SK-N-SH (cell line): Measurements from ENCODE around the gene SDCCAG8.

Experiments used
- EP300 ChIP-seq, 2 experiments: IDR thresholded peaks; 2 replicates each; pipeline versions ENCODE4 v1.4.0 to v1.6.1; 2012; ENCODE audit warnings: borderline replicate concordance in 1 of 2, low read depth in 1 of 2, low read length in 1 of 2
- GABPA ChIP-seq: IDR thresholded peaks from 2 replicates; pipeline ENCODE4 v1.4.0; 2012; ENCODE audit warnings: low read depth, mild to moderate bottlenecking
- MAX ChIP-seq: IDR thresholded peaks from 2 replicates; pipeline ENCODE4 v1.4.0; 2012; ENCODE audit warnings: low read depth
- SIN3A ChIP-seq: IDR thresholded peaks from 2 replicates; pipeline ENCODE4 v1.6.1; 2012; ENCODE audit warnings: low read depth, mild to moderate bottlenecking, low read length, moderate library complexity, borderline replicate concordance
- YY1 ChIP-seq: IDR thresholded peaks from 2 replicates; pipeline ENCODE4 v1.4.0; 2012; ENCODE audit warnings: low read depth, mild to moderate bottlenecking
- TF ChIP-seq, protein P1 (sequence below): IDR thresholded peaks from 2 replicates; pipeline ENCODE4 v1.6.1; 2012; ENCODE audit warnings: mild to moderate bottlenecking, low read depth, low read length, moderate library complexity
- TF ChIP-seq, protein P2 (sequence below): fragments of 200-600 bp; sonication (generic); IDR thresholded peaks from 2 replicates; pipeline ENCODE4 v1.6.1; 2017; ENCODE audit warnings: antibody characterized with exemption, mild to moderate bottlenecking, moderate library complexity

DNA sequence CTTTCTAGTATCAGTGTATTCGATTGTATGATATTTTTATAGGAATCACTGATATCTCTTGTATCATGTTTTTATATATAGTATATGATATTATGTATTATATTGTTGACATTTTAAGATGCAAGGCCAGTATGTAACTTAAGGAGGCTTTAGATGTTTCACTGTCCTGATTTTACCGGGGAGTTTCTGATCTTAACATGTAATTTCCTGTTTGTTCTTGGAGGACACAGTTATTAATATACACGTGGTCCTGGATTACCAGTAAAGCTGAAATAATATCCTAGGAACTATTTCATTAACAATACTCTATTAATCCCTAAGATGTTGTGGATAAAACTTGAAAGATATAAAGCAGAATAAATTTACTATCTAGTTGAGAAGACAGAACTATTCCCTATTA lies 19.5 kb downstream of the SDCCAG8 start:
- TF ChIP-seq MAX = no peak
- TF ChIP-seq SIN3A = no peak
- TF ChIP-seq YY1 = no peak
- TF ChIP-seq, protein P1, sequence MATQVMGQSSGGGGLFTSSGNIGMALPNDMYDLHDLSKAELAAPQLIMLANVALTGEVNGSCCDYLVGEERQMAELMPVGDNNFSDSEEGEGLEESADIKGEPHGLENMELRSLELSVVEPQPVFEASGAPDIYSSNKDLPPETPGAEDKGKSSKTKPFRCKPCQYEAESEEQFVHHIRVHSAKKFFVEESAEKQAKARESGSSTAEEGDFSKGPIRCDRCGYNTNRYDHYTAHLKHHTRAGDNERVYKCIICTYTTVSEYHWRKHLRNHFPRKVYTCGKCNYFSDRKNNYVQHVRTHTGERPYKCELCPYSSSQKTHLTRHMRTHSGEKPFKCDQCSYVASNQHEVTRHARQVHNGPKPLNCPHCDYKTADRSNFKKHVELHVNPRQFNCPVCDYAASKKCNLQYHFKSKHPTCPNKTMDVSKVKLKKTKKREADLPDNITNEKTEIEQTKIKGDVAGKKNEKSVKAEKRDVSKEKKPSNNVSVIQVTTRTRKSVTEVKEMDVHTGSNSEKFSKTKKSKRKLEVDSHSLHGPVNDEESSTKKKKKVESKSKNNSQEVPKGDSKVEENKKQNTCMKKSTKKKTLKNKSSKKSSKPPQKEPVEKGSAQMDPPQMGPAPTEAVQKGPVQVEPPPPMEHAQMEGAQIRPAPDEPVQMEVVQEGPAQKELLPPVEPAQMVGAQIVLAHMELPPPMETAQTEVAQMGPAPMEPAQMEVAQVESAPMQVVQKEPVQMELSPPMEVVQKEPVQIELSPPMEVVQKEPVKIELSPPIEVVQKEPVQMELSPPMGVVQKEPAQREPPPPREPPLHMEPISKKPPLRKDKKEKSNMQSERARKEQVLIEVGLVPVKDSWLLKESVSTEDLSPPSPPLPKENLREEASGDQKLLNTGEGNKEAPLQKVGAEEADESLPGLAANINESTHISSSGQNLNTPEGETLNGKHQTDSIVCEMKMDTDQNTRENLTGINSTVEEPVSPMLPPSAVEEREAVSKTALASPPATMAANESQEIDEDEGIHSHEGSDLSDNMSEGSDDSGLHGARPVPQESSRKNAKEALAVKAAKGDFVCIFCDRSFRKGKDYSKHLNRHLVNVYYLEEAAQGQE = no peak
- TF ChIP-seq, protein P2, sequence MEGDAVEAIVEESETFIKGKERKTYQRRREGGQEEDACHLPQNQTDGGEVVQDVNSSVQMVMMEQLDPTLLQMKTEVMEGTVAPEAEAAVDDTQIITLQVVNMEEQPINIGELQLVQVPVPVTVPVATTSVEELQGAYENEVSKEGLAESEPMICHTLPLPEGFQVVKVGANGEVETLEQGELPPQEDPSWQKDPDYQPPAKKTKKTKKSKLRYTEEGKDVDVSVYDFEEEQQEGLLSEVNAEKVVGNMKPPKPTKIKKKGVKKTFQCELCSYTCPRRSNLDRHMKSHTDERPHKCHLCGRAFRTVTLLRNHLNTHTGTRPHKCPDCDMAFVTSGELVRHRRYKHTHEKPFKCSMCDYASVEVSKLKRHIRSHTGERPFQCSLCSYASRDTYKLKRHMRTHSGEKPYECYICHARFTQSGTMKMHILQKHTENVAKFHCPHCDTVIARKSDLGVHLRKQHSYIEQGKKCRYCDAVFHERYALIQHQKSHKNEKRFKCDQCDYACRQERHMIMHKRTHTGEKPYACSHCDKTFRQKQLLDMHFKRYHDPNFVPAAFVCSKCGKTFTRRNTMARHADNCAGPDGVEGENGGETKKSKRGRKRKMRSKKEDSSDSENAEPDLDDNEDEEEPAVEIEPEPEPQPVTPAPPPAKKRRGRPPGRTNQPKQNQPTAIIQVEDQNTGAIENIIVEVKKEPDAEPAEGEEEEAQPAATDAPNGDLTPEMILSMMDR = no peak
- no peak for TF ChIP-seq EP300 (IDR thresholded peaks at IDR 0.05; ENCODE audit: borderline replicate concordance in 1 of 2, low read depth in 1 of 2, low read length in 1 of 2)
- no peak for TF ChIP-seq GABPA
